ENCODE data around the gene THBS2. TPM values are rescaled to one million over a fixed set of nuclear protein-coding genes. Genes with fewer than 3 reads are reported as not detected.

THBS2 gene
- total and polyA plus RNA-seq, 2 of the 4 experiments (the other 2 are of a cell fraction): 97.3 to 113 TPM

- Histone ChIP-seq H3K79me1 (ENCODE audit: low read depth in 1 of 2, low read length in 2 of 2) (no peaks in the 10 kb centered on the region), H3K4ac (ENCODE audit: low read depth, low read length) (no peak overlapping the region), H4K91ac (ENCODE audit: insufficient read depth, low read depth, low read length) (no peak overlapping the region), H2BK120ac (ENCODE audit: low read depth, low read length) (no peak overlapping the region), H3K27me3 (ENCODE audit: control insufficient read depth, insufficient read depth, low read length) (no peaks in the 10 kb centered on the region), H3K36me3 (ENCODE audit: control insufficient read depth, insufficient read depth, low read length) (no peaks in the 10 kb centered on the region), H3K9me1 (ENCODE audit: insufficient read depth, low read length) (peaks cover 4% of the 10 kb centered on the region; the same call in 1 of the 2 replicates), H3K9ac (ENCODE audit: low read depth, low read length) (no peak overlapping the region), H2AK5ac (ENCODE audit: low read depth, low read length) (no peak overlapping the region), H3K9me3 (ENCODE audit: control insufficient read depth, insufficient read depth, low read length) (no peaks in the 10 kb centered on the region), H3K27ac (ENCODE audit: insufficient read depth, low read length) (no peak overlapping the region), H2BK15ac (ENCODE audit: low read depth, low read length) (no peak overlapping the region), H4K20me1 (ENCODE audit: insufficient read depth, low read length) (no peaks in the 10 kb centered on the region), H4K5ac (ENCODE audit: low read depth, low read length) (no peak overlapping the region), H3K18ac (ENCODE audit: low read depth, low read length) (no peak overlapping the region), H3K4me2 (ENCODE audit: low read depth, low read length) (no peak overlapping the region), H3K4me1 (ENCODE audit: control insufficient read depth, insufficient read depth, low read length) (no peaks in the 10 kb centered on the region), H2AK9ac (replicated peaks; ENCODE audit: low read depth, low read length, poor library complexity) (no peak overlapping the region), H3K4me3 (ENCODE audit: insufficient read depth, low read depth, low read length) (no peak overlapping the region), H3K14ac (replicated peaks; ENCODE audit: low read depth, low read length) (no peak overlapping the region), H2BK5ac (ENCODE audit: low read depth, low read length, poor library complexity, severe bottlenecking) (no peak overlapping the region), H3K23ac (ENCODE audit: low read depth, low read length) (no peak overlapping the region), H3K56ac (ENCODE audit: extremely low read depth, insufficient read depth, low read length) (no peak overlapping the region), H2AFZ (replicated peaks; ENCODE audit: low read length, poor library complexity) (no peak overlapping the region), H2BK20ac (ENCODE audit: low read depth, low read length) (no peak overlapping the region), H4K8ac (ENCODE audit: low read depth in 2 of 2, low read length in 2 of 2) (no peak overlapping the region)
- no peak for DNase-seq
- intact Hi-C loops (cut with micrococcal nuclease) (no loop called here), in situ Hi-C loops (cut with MboI; ENCODE audit: low sequenced_read_pairs) (no loop called here), dilution Hi-C loops (cut with HindIII; ENCODE audit: low sequenced_read_pairs, unreplicated experiment) (no loop called here)
- TF ChIP-seq CTCF (conservative IDR thresholded peaks at IDR 0.05; ENCODE audit: low read depth, low read length): no peak
- ChIA-PET CTCF (no interaction called here), POLR2A (ENCODE audit: unreplicated experiment) (no interaction called here)
- no TSS peak for BruUV-seq (replicated peaks)
- no peak for ATAC-seq (ENCODE audit: low read depth)
- WGBS, 2 experiments (ENCODE audit: extremely low coverage in 2 of 2, insufficient read length in 1 of 2): 82% methylated on average over 2 of the region's 3 CpGs; no CpG with 5 or more reads in 1 of the 2 experiments
These were observed 31.5 kb upstream of the THBS2 start for GRCh38 chr6:169285165-169285564.
